HCT116 (cell line): ENCODE data around the gene KNDC1. TPM values are rescaled to one million over a fixed set of nuclear protein-coding genes. Genes with fewer than 3 reads are reported as not detected.

ENCODE experiments used
- ATAC-seq: fragments of 200-7000 bp; cut with Tn5 transposase; 2 replicates; pipeline ENCODE4 v1.9.1; 2020; ENCODE audit warnings: mild to moderate bottlenecking, moderate library complexity
- BruUV-seq: library from RNA; stranded (reverse); fragments of 400-500 nt; replicated peaks from 2 replicates; lab custom pipeline; 2021; lab: Mats Ljungman, UMichigan
- CTCF ChIA-PET: fragments of 300-600 bp; sonication (Branson Sonifier 250); formaldehyde crosslinking; loops from one replicate; lab custom pipeline; 2021; ENCODE audit warnings: antibody characterized with exemption; lab: Charles Lee
- POLR2A ChIA-PET: fragments of 300-600, 350-600 bp; sonication (Branson Sonifier 250); formaldehyde crosslinking; loops from one replicate; lab custom pipeline; 2021; ENCODE audit warnings: antibody characterized with exemption; lab: Charles Lee
- RAD21 ChIA-PET, 2 experiments: fragments of 300-600 bp; sonication (Branson Sonifier 250); formaldehyde crosslinking; loops; one replicate each; lab custom pipeline; 2023; ENCODE audit warnings: low total read pairs in 2 of 2; ENCODE audit not compliant: uncharacterized antibody in 2 of 2, unreplicated experiment in 2 of 2, low non-redundant PET in 1 of 2; lab: Charles Lee
- DNase-seq: peaks from one replicate; pipeline ENCODE4 v3.0.0-alpha.2; 2010; ENCODE audit warnings: low read depth, low spot score
- H2AFZ ChIP-seq: fragments of 200-600 bp; shearing (Covaris generic), sonication (generic); 2 replicates; pipeline ENCODE4 v1.6.1; 2017; ENCODE audit warnings: low read depth, mixed run types, mixed read lengths, antibody characterized with exemption, low read length; ENCODE audit not compliant: poor library complexity, severe bottlenecking
- H3K27ac ChIP-seq: 2 replicates; pipeline ENCODE4 v1.5.1; 2012; ENCODE audit warnings: low read depth, low read length
- H3K27me3 ChIP-seq: fragments of 200-600 bp; sonication (generic); 2 replicates; pipeline ENCODE4 v1.6.1; 2016; ENCODE audit warnings: mixed run types, low read length, mixed read lengths; ENCODE audit not compliant: insufficient read depth
- H3K36me3 ChIP-seq, 2 experiments: fragments of 200-500 bp in 1 of 2; fragments of 200-600 bp in 1 of 2; sonication (Bioruptor generic) in 1 of 2; sonication (generic) in 1 of 2; 2 replicates each; pipeline versions ENCODE4 v1.5.1 to v1.6.1; 2014 to 2016; ENCODE audit warnings: low read length in 2 of 2, inconsistent platforms in 1 of 2, mixed read lengths in 1 of 2, mixed run types in 1 of 2; ENCODE audit not compliant: insufficient read depth in 2 of 2, control insufficient read depth in 1 of 2
- H3K4me1 ChIP-seq, 2 experiments: fragments of 200-600 bp in 1 of 2; sonication (generic) in 1 of 2; 2 replicates each; pipeline versions ENCODE4 v1.5.1 to v1.6.1; 2012 to 2017; ENCODE audit warnings: low read length in 2 of 2, inconsistent platforms in 1 of 2, mild to moderate bottlenecking in 1 of 2, mixed read lengths in 1 of 2, mixed run types in 1 of 2, moderate library complexity in 1 of 2; ENCODE audit not compliant: insufficient read depth in 2 of 2, control insufficient read depth in 1 of 2
- H3K4me2 ChIP-seq: fragments of 200-600 bp; sonication (generic); 2 replicates; pipeline ENCODE4 v1.6.1; 2017; ENCODE audit warnings: mixed run types, low read length, mixed read lengths
- H3K4me3 ChIP-seq, 2 experiments: fragments of 200-600 bp in 1 of 2; sonication (generic) in 1 of 2; replicated peaks in 1 of 2; 2 replicates each; pipeline ENCODE4 v1.5.1; 2011 to 2016; ENCODE audit warnings: low read length in 2 of 2, control low read depth in 1 of 2, low read depth in 1 of 2, mild to moderate bottlenecking in 1 of 2, mixed read lengths in 1 of 2, mixed run types in 1 of 2
- H3K79me2 ChIP-seq: fragments of 200-600 bp; sonication (generic); 2 replicates; pipeline ENCODE4 v1.6.1; 2017; ENCODE audit warnings: mild to moderate bottlenecking, mixed run types, low read length, moderate library complexity, mixed read lengths; ENCODE audit not compliant: insufficient read depth
- H3K9ac ChIP-seq: fragments of 200-600 bp; sonication (generic); 2 replicates; pipeline ENCODE4 v1.6.1; 2016; ENCODE audit warnings: low read length, mixed read lengths
- H3K9me2 ChIP-seq: fragments of 200-600 bp; sonication (generic), shearing (Covaris generic); 2 replicates; pipeline ENCODE4 v1.6.1; 2017; ENCODE audit warnings: mixed run types, mild to moderate bottlenecking, moderate library complexity; ENCODE audit not compliant: insufficient read depth
- H3K9me3 ChIP-seq, 2 experiments: fragments of 200-500 bp in 1 of 2; fragments of 200-600 bp in 1 of 2; sonication (Bioruptor generic) in 1 of 2; sonication (generic) in 1 of 2; 2 replicates each; pipeline ENCODE4 v1.6.1; 2014 to 2017; ENCODE audit warnings: low read length in 2 of 2, mixed read lengths in 2 of 2, inconsistent platforms in 1 of 2, low read depth in 1 of 2, mild to moderate bottlenecking in 1 of 2, mixed run types in 1 of 2, moderate library complexity in 1 of 2; ENCODE audit not compliant: control insufficient read depth in 1 of 2, insufficient read depth in 1 of 2
- H4K20me1 ChIP-seq: fragments of 200-600 bp; sonication (generic), shearing (Covaris generic); 2 replicates; pipeline ENCODE4 v1.6.1; 2017; ENCODE audit warnings: mixed run types, mild to moderate bottlenecking, moderate library complexity; ENCODE audit not compliant: insufficient read depth
- ATF3 ChIP-seq: IDR thresholded peaks from 2 replicates; pipeline ENCODE4 v1.6.1; 2012
- CBX3 ChIP-seq: IDR thresholded peaks from 2 replicates; pipeline ENCODE4 v1.6.1; 2012; ENCODE audit warnings: low read depth
- CEBPB ChIP-seq: IDR thresholded peaks from 2 replicates; pipeline ENCODE4 v1.6.1; 2012; ENCODE audit warnings: low read depth
- CTCF ChIP-seq, 3 experiments: fragments of 200-600 bp in 1 of 3; sonication (generic) in 1 of 3; IDR thresholded peaks in 2 of 3; conservative IDR thresholded peaks in 1 of 3; 2 replicates each; pipeline ENCODE4 v1.5.1; 2012 to 2017; ENCODE audit warnings: low read depth in 2 of 3, low read length in 2 of 3, antibody characterized with exemption in 1 of 3, borderline replicate concordance in 1 of 3, control low read depth in 1 of 3, mild to moderate bottlenecking in 1 of 3, mixed read lengths in 1 of 3, mixed run types in 1 of 3, moderate library complexity in 1 of 3; ENCODE audit not compliant: insufficient read depth in 1 of 3
- EGR1 ChIP-seq: IDR thresholded peaks from 2 replicates; pipeline ENCODE4 v1.6.1; 2012; ENCODE audit warnings: low read depth
- ELF1 ChIP-seq: IDR thresholded peaks from 2 replicates; pipeline ENCODE4 v1.6.1; 2012; ENCODE audit warnings: low read depth, borderline replicate concordance
- EZH2 ChIP-seq: fragments of 200-600 bp; sonication (generic); IDR thresholded peaks from 2 replicates; pipeline ENCODE4 v1.6.1; 2017; ENCODE audit warnings: antibody characterized with exemption, mixed run types
- FOSL1 ChIP-seq: IDR thresholded peaks from 2 replicates; pipeline ENCODE4 v1.6.1; 2012; ENCODE audit warnings: low read depth
- JUND ChIP-seq: IDR thresholded peaks from 2 replicates; pipeline ENCODE4 v1.6.1; 2012
- MAX ChIP-seq: IDR thresholded peaks from 2 replicates; pipeline ENCODE4 v1.6.1; 2012
- POLR2A ChIP-seq: IDR thresholded peaks from 2 replicates; pipeline ENCODE4 v1.7.0; 2011; ENCODE audit warnings: borderline replicate concordance; ENCODE audit not compliant: insufficient read depth, insufficient read length; ENCODE audit errors: extremely low read depth
- RAD21 ChIP-seq: IDR thresholded peaks from 2 replicates; pipeline ENCODE4 v1.6.1; 2012; ENCODE audit warnings: low read depth, mild to moderate bottlenecking
- REST ChIP-seq: IDR thresholded peaks from 2 replicates; pipeline ENCODE4 v1.6.1; 2012; ENCODE audit warnings: low read depth
- SP1 ChIP-seq: IDR thresholded peaks from 2 replicates; pipeline ENCODE4 v1.6.1; 2012; ENCODE audit warnings: low read depth
- SRF ChIP-seq: IDR thresholded peaks from 2 replicates; pipeline ENCODE4 v1.6.1; 2012; ENCODE audit warnings: low read depth
- TCF7L2 ChIP-seq: IDR thresholded peaks from 2 replicates; pipeline ENCODE4 v1.7.0; 2011; ENCODE audit warnings: borderline replicate concordance, inconsistent platforms; ENCODE audit not compliant: insufficient read depth, insufficient read length; ENCODE audit errors: extremely low read depth
- YY1 ChIP-seq: IDR thresholded peaks from 2 replicates; pipeline ENCODE4 v1.6.1; 2011; ENCODE audit warnings: low read length, low read depth, moderate library complexity, mild to moderate bottlenecking; ENCODE audit not compliant: insufficient replicate concordance; ENCODE audit errors: extremely low read depth
- ZBTB33 ChIP-seq: IDR thresholded peaks from 2 replicates; pipeline ENCODE4 v1.6.1; 2011; ENCODE audit warnings: mild to moderate bottlenecking, low read length, moderate library complexity; ENCODE audit not compliant: insufficient replicate concordance; ENCODE audit errors: extremely low read depth
- ZNF274 ChIP-seq: fragments of 200-500 bp; sonication (Bioruptor generic); IDR thresholded peaks from 2 replicates; pipeline ENCODE4 v1.6.1; 2014; ENCODE audit warnings: mild to moderate bottlenecking, low read depth, low read length, inconsistent platforms
- intact Hi-C: fragments of 100-400 bp; cut with micrococcal nuclease; formaldehyde crosslinking; loops from 2 replicates; pipeline ENCODE4 v1.10.0; 2022
- total RNA-seq: library from RNA; stranded (reverse); gene quantifications from one replicate; pipeline ENCODE4 v1.2.1, GENCODE V29; 2021; ENCODE audit not compliant: unreplicated experiment

Gene KNDC1
- total RNA-seq, 1 experiment from 2014 or later, result 3.6 TPM

- Histone ChIP-seq H3K4me2 (peak overlapping the region; percentile 74), H3K27me3 (no peaks in the 10 kb centered on the region), H3K4me3 (peak overlapping the region; percentile 13 to 33; a peak in 2 of 4 replicates), H3K79me2 (no peaks in the 10 kb centered on the region), H2AFZ (no peak overlapping the region), H4K20me1 (no peaks in the 10 kb centered on the region), H3K9ac (peak overlapping the region; percentile 63), H3K4me1 (peaks cover 40 to 50% of the 10 kb centered on the region in 2 experiments), H3K27ac (peak overlapping the region; percentile 92), H3K9me3 (no peaks in the 10 kb centered on the region), H3K36me3 (no peaks in the 10 kb centered on the region), H3K9me2 (no peaks in the 10 kb centered on the region)
- no TSS peak for BruUV-seq
- intact Hi-C loops, result loop anchor here (2.0 to 10.0 kb wide), 3 partner anchors 114 to 354 kb away; partner anchors contain the start of gene CFAP46
- ChIA-PET RAD21 (no interaction called here), CTCF (interaction anchor here (0.7 to 1.9 kb wide), 2 partner anchors 49 to 113 kb away, joined by 4 read pairs; no protein-coding TSS in a partner anchor), POLR2A (no interaction called here)
- DNase-seq (peak; percentile 81), ATAC-seq (peak; percentile 35)
- TF ChIP-seq TCF7L2 (no peak), ATF3 (no peak), ZNF274 (no peak), REST (no peak), POLR2A (no peak), CTCF (IDR thresholded peaks at IDR 0.05 in 2 of 3, conservative IDR thresholded peaks at IDR 0.05 in 1 of 3; ENCODE audit: borderline replicate concordance in 1 of 3, insufficient read depth in 1 of 3, low read depth in 2 of 3, low read length in 2 of 3) (no peak), EGR1 (no peak), SP1 (peak; percentile 82), JUND (peak; percentile 81), MAX (peak; percentile 94), ZBTB33 (no peak), YY1 (peak; percentile 56), RAD21 (no peak), FOSL1 (peak; percentile 80), EZH2 (no peak), CEBPB (no peak; the same call in none of the 2 replicates), CBX3 (no peak; the same call in 1 of the 2 replicates), SRF (no peak), ELF1 (no peak)
Measured at GRCh38 chr10:133258818-133259601, 99.0 kb downstream of the KNDC1 start.
